Neural progenitor cell (in vitro differentiated cells): ENCODE data around the gene NPTN. TPM values are rescaled to one million over a fixed set of nuclear protein-coding genes. Genes with fewer than 3 reads are reported as not detected.
A peak's percentile ranks its signal among the peaks of the same experiment; 100 is the strongest.
"Not testable (repeated sequence)": the region's sequence is repeated elsewhere in the genome, so short reads cannot be mapped to it uniquely, and the experiment has no call there.

Experiments used
- DNase-seq: peaks from one replicate; pipeline ENCODE4 v3.0.0-alpha.2; 2016; ENCODE audit warnings: low spot score
- H2AFZ ChIP-seq: fragments of 200-600 bp; sonication (generic); replicated peaks from 2 replicates; pipeline ENCODE4 v1.6.1; 2016; ENCODE audit warnings: antibody characterized with exemption
- H3F3A ChIP-seq: fragments of 200-600 bp; sonication (generic); 2 replicates; pipeline ENCODE4 v1.6.1; 2016; ENCODE audit warnings: antibody characterized with exemption, low read depth
- H3K27ac ChIP-seq: fragments of 200-600 bp; sonication (generic); 2 replicates; pipeline ENCODE4 v1.5.1; 2016; ENCODE audit warnings: mild to moderate bottlenecking
- H3K27me3 ChIP-seq: fragments of 200-600 bp; sonication (generic); 2 replicates; pipeline ENCODE4 v1.6.1; 2016; ENCODE audit warnings: mild to moderate bottlenecking, moderate library complexity
- H3K36me3 ChIP-seq: fragments of 200-600 bp; sonication (generic); 2 replicates; pipeline ENCODE4 v1.5.1; 2016
- H3K4me1 ChIP-seq: fragments of 200-600 bp; sonication (generic); 2 replicates; pipeline ENCODE4 v1.6.1; 2016; ENCODE audit warnings: mixed run types
- H3K4me2 ChIP-seq: fragments of 200-600 bp; sonication (generic); 2 replicates; pipeline ENCODE4 v1.6.1; 2016
- H3K4me3 ChIP-seq: fragments of 200-600 bp; sonication (generic); 2 replicates; pipeline ENCODE4 v1.5.1; 2016
- H3K79me2 ChIP-seq: fragments of 200-600 bp; sonication (generic); 2 replicates; pipeline ENCODE4 v1.6.1; 2016; ENCODE audit warnings: low read depth
- H3K9ac ChIP-seq: fragments of 200-600 bp; sonication (generic); 2 replicates; pipeline ENCODE4 v1.6.1; 2016
- H3K9me3 ChIP-seq: fragments of 200-600 bp; sonication (generic); 2 replicates; pipeline ENCODE4 v1.5.1; 2016; ENCODE audit warnings: low read depth
- H4K20me1 ChIP-seq: fragments of 200-600 bp; sonication (generic); 2 replicates; pipeline ENCODE4 v1.6.1; 2016; ENCODE audit warnings: low read depth
- H3K27ac Mint-ChIP-seq: 3 replicates; pipeline ENCODE4 v1.8.0; 2021; ENCODE audit warnings: mixed read lengths
- H3K27me3 Mint-ChIP-seq: 2 replicates; pipeline ENCODE4 v1.8.0; 2022; ENCODE audit warnings: low read depth, mild to moderate bottlenecking, inconsistent platforms, moderate library complexity, mixed read lengths; ENCODE audit not compliant: insufficient read depth
- H3K36me3 Mint-ChIP-seq: 3 replicates; pipeline ENCODE4 v1.8.0; 2021; ENCODE audit warnings: mixed read lengths
- H3K4me1 Mint-ChIP-seq: 3 replicates; pipeline ENCODE4 v1.8.0; 2021; ENCODE audit warnings: mixed read lengths
- H3K4me3 Mint-ChIP-seq: 3 replicates; pipeline ENCODE4 v1.8.0; 2021; ENCODE audit warnings: mild to moderate bottlenecking, moderate library complexity, mixed read lengths
- H3K9me3 Mint-ChIP-seq: 3 replicates; pipeline ENCODE4 v1.8.0; 2020; ENCODE audit warnings: mixed read lengths
- EZH2 ChIP-seq: fragments of 200-600 bp; sonication (generic); IDR thresholded peaks from 2 replicates; pipeline ENCODE4 v1.6.1; 2017; ENCODE audit warnings: antibody characterized with exemption, mild to moderate bottlenecking, moderate library complexity
- EZH2phosphoT487 ChIP-seq: fragments of 200-600 bp; sonication (generic); IDR thresholded peaks from 2 replicates; pipeline ENCODE4 v1.6.1; 2017; ENCODE audit warnings: antibody characterized with exemption
- total RNA-seq: library from RNA; depleted of rRNA; stranded (reverse); fragments of >200 nt; gene quantifications from 2 replicates; pipeline ENCODE4 v1.2.3, GENCODE V29; 2015; ENCODE audit warnings: low replicate concordance
- TF ChIP-seq, protein P1 (sequence below): fragments of 200-600 bp; sonication (generic); IDR thresholded peaks from 2 replicates; pipeline ENCODE4 v1.5.1; 2017; ENCODE audit warnings: antibody characterized with exemption, mild to moderate bottlenecking

NPTN gene
- total RNA-seq, 1 donor from 2014 or later, result 110 TPM

DNA sequence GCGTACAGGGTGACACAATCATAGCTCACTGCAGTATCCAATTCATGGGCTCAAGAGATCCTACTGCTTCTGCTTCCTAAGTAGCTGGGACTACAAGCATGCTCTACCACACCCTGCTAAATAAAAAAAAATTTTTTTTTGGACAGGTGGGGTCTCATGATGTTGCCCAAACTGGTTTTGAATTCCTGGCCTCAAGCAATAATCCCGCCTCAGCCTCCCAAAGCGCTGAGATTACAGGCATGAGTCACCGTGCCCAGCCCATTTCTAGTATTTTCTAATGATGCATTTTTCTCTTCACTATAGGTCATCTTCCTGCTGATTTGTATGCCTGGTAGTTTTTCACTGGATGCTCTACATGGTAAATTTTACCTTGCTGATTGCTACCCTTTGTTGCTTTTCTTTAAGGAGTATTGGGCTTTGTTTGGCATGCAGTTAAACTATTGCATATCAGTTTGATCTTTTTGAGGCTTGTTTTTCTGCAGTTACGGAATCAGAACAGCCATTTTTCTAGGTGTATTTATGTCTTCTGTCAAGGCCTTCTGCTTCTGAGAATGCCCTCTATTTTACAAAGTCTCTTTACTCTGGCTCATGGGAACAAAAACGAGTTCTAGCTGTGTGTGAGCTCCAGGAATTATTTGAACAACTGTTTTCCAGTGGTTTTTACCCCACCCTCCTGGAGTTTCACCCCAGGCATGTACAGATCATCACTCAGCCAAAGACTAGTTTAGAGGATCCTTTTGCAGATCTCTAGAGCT lies 14.2 kb upstream of the NPTN start:
- H3K4me1 ChIP-seq, result no peaks in the 10 kb centered on the region
- Mint-ChIP-seq H3K27ac (no peak overlapping the region), H3K9me3 (no peaks in the 10 kb centered on the region), H3K4me1 (no peaks in the 10 kb centered on the region), H3K4me3 (no peak overlapping the region), H3K36me3 (no peaks in the 10 kb centered on the region), H3K27me3 (peaks cover 2% of the 10 kb centered on the region)
- no peaks in the 10 kb centered on the region for H3F3A ChIP-seq
- H3K9ac ChIP-seq, result no peak overlapping the region
- no peaks in the 10 kb centered on the region for H3K27me3 ChIP-seq
- no peaks in the 10 kb centered on the region for H3K9me3 ChIP-seq
- no peak overlapping the region for H3K4me2 ChIP-seq
- no peak overlapping the region for H3K4me3 ChIP-seq
- no peaks in the 10 kb centered on the region for H3K36me3 ChIP-seq
- no peak for DNase-seq
- H3K79me2 ChIP-seq, result no peaks in the 10 kb centered on the region
- H2AFZ ChIP-seq, result no peak overlapping the region
- H3K27ac ChIP-seq, result no peak overlapping the region
- no peak for TF ChIP-seq EZH2
- TF ChIP-seq, protein P1, sequence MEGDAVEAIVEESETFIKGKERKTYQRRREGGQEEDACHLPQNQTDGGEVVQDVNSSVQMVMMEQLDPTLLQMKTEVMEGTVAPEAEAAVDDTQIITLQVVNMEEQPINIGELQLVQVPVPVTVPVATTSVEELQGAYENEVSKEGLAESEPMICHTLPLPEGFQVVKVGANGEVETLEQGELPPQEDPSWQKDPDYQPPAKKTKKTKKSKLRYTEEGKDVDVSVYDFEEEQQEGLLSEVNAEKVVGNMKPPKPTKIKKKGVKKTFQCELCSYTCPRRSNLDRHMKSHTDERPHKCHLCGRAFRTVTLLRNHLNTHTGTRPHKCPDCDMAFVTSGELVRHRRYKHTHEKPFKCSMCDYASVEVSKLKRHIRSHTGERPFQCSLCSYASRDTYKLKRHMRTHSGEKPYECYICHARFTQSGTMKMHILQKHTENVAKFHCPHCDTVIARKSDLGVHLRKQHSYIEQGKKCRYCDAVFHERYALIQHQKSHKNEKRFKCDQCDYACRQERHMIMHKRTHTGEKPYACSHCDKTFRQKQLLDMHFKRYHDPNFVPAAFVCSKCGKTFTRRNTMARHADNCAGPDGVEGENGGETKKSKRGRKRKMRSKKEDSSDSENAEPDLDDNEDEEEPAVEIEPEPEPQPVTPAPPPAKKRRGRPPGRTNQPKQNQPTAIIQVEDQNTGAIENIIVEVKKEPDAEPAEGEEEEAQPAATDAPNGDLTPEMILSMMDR, result no peak
- no peak for TF ChIP-seq EZH2phosphoT487
- no peaks in the 10 kb centered on the region for H4K20me1 ChIP-seq

DNA sequence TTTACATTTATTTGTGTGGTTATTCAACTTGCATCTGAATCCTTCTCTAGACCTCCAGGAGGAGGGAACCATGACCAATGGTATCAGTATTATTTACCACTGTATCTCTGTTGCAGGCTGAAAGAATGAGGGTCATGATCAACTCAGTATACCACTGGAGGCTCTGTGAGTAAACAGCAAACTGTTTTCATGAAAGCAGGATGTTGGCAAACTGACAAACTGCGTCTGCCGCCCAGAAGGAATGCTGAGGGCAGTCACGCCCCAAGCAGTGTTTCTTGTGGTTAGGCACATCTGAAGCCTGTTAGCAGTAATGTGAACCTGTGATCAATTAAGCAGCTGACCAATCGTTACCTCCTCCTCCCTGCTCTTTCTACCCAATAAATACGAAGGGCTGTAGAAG lies 6.3 kb upstream of the NPTN start:
- DNase-seq, H3K27me3 Mint-ChIP-seq: not testable (repeated sequence)
- peaks cover 11% of the 10 kb centered on the region for H3K27me3 ChIP-seq

DNA sequence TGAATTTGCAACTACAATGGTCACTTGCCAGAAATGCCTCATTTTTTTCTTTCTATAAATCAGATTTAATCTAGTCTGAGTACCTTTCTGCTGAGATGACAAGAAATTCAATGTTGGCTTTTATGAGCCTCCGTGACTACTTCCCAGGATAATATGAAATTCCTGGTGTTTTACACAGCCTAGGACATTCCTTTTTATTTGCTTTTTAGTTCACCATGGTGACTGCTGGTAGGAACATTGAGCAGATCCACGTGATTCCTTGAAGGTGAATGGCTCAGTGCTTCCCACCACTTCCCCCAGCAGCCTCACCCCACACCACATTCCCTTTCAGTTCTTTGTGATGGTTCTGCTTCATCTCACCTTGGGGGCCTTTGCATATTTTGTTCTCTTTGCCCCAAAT lies 4.3 kb upstream of the NPTN start:
- Histone ChIP-seq H3K36me3 (no peaks in the 10 kb centered on the region), H3K4me1 (no peaks in the 10 kb centered on the region), H3F3A (no peaks in the 10 kb centered on the region), H3K9me3 (no peaks in the 10 kb centered on the region), H2AFZ (no peak overlapping the region), H3K27ac (no peak overlapping the region), H3K79me2 (peaks cover 5% of the 10 kb centered on the region), H3K4me2 (no peak overlapping the region), H3K27me3 (peaks cover 11% of the 10 kb centered on the region), H3K9ac (no peak overlapping the region), H3K4me3 (no peak overlapping the region), H4K20me1 (peaks cover 4% of the 10 kb centered on the region)
- Mint-ChIP-seq H3K36me3 (no peaks in the 10 kb centered on the region), H3K27ac (no peak overlapping the region), H3K4me3 (no peak overlapping the region), H3K9me3 (peaks cover 6% of the 10 kb centered on the region), H3K4me1 (peaks cover 18% of the 10 kb centered on the region), H3K27me3 (peaks cover 5% of the 10 kb centered on the region)
- TF ChIP-seq, protein P1, result no peak
- TF ChIP-seq EZH2phosphoT487, result no peak
- no peak for TF ChIP-seq EZH2
- DNase-seq, result no peak

More for the DNA sequence above, 6.3 kb upstream of the NPTN start:
- H3K27ac ChIP-seq, H3K36me3 ChIP-seq, H3K4me3 ChIP-seq, H2AFZ ChIP-seq, H3K9ac ChIP-seq, H3K36me3 Mint-ChIP-seq, H3F3A ChIP-seq, H3K9me3 ChIP-seq, H3K4me1 ChIP-seq, H3K4me2 ChIP-seq, H3K27ac Mint-ChIP-seq, H3K4me3 Mint-ChIP-seq, H3K9me3 Mint-ChIP-seq, H4K20me1 ChIP-seq, H3K79me2 ChIP-seq: not testable (repeated sequence)
- peaks cover 12% of the 10 kb centered on the region for H3K4me1 Mint-ChIP-seq

DNA sequence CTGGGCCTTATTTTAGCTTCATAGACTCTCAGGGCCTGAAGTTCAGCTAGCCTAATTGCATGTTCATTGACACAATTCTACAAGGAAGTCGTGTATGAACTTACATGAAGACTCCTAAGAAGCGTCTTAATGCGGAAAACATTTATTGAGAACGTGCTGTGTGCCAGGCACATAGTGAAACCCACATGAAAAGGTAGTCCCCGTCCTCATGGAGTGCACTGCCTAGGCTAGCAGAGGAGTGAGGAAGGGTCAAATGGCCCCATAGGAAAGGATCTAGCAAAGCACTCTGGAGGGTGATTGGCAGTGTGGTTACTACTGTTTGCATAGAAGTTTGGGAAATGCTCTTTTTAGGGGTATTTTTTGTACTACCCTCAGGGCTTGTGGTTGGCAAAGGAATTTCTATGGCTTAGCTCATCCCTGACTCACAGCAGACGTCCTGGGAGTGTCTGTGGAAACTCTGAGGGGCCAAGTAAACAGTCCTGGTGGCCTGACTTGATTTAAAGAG lies 854 bp upstream of the NPTN start:
- peaks cover 27% of the 10 kb centered on the region for H3K4me1 ChIP-seq
- no peaks in the 10 kb centered on the region for H3K36me3 Mint-ChIP-seq
- no peak overlapping the region for H2AFZ ChIP-seq
- peaks cover 11% of the 10 kb centered on the region for H3K27me3 ChIP-seq
- H3K9me3 Mint-ChIP-seq, result no peaks in the 10 kb centered on the region
- peak overlapping the region; percentile 87 for H3K4me3 Mint-ChIP-seq
- DNase-seq, result no peak
- H3K27ac ChIP-seq, result no peak overlapping the region
- peaks cover 40% of the 10 kb centered on the region for H3K79me2 ChIP-seq
- H3K9ac ChIP-seq, result no peak overlapping the region
- peaks cover 47% of the 10 kb centered on the region for H3K4me1 Mint-ChIP-seq
- H3K4me3 ChIP-seq, result peak overlapping the region; percentile 82
- peak overlapping the region; percentile 73 for H3K4me2 ChIP-seq
- H3K36me3 ChIP-seq, result no peaks in the 10 kb centered on the region
- H3K27ac Mint-ChIP-seq, result peak overlapping the region; percentile 97
- no peaks in the 10 kb centered on the region for H3K27me3 Mint-ChIP-seq
- TF ChIP-seq EZH2phosphoT487 (no peak), EZH2 (no peak)
- TF ChIP-seq, protein P1, result no peak
- H3F3A ChIP-seq, result no peaks in the 10 kb centered on the region
- H3K9me3 ChIP-seq, result no peaks in the 10 kb centered on the region
- H4K20me1 ChIP-seq, result peaks cover 39% of the 10 kb centered on the region
